Prostate gland (tissue), 2 donors: Measurements from ENCODE around the gene HBE1.

Experiments used
- POLR2A ChIP-seq: fragments of 450-650 bp; IDR thresholded peaks from one replicate; pipeline ENCODE4 v1.6.1; 2016; ENCODE audit warnings: antibody characterized with exemption, mild to moderate bottlenecking
- TF ChIP-seq, protein P1 (sequence below), 4 experiments: fragments of 200-600 bp in 2 of 4; fragments of 450-650 bp in 2 of 4; sonication (generic) in 2 of 4; IDR thresholded peaks; 1 replicate in 3 of 4; 2 replicates in 1 of 4; pipeline ENCODE4 v1.5.1; 2016 to 2019; ENCODE audit warnings: antibody characterized with exemption in 4 of 4, mild to moderate bottlenecking in 2 of 4, moderate library complexity in 2 of 4

- TF ChIP-seq, protein P1, sequence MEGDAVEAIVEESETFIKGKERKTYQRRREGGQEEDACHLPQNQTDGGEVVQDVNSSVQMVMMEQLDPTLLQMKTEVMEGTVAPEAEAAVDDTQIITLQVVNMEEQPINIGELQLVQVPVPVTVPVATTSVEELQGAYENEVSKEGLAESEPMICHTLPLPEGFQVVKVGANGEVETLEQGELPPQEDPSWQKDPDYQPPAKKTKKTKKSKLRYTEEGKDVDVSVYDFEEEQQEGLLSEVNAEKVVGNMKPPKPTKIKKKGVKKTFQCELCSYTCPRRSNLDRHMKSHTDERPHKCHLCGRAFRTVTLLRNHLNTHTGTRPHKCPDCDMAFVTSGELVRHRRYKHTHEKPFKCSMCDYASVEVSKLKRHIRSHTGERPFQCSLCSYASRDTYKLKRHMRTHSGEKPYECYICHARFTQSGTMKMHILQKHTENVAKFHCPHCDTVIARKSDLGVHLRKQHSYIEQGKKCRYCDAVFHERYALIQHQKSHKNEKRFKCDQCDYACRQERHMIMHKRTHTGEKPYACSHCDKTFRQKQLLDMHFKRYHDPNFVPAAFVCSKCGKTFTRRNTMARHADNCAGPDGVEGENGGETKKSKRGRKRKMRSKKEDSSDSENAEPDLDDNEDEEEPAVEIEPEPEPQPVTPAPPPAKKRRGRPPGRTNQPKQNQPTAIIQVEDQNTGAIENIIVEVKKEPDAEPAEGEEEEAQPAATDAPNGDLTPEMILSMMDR (IDR thresholded peaks at IDR 0.05) = no peak
- no peak for TF ChIP-seq POLR2A
Observed at GRCh38 chr11:5239046-5239445, 30.7 kb downstream of the HBE1 start.
